ENCODE data around the gene SNRPD2.
A peak's percentile ranks its signal among the peaks of the same experiment; 100 is the strongest.

SNRPD2 gene

GRCh38 chr19:45650722-45651121 lies 41.0 kb downstream of the SNRPD2 start:
- TF ChIP-seq SUZ12 (IDR thresholded peaks at IDR 0.05; ENCODE audit: extremely low read depth, insufficient read depth, insufficient read length) (no peak), YY1 (IDR thresholded peaks at IDR 0.05; ENCODE audit: insufficient read depth, insufficient read length) (no peak), ZNF274 (IDR thresholded peaks at IDR 0.05; ENCODE audit: low read depth, low read length) (no peak)
- Histone ChIP-seq H3K9me3 (ENCODE audit: insufficient read depth, low read length) (0 out of 2 replicates have a peak, but pooled peaks cover 4% of the 10 kb centered on the region), H3K4me3 (ENCODE audit: insufficient read length, low read depth) (no peak overlapping the region), H3K27me3 (ENCODE audit: insufficient read depth, insufficient read length) (no peaks in the 10 kb centered on the region), H3K36me3 (ENCODE audit: insufficient read depth, insufficient read length, low read length) (no peaks in the 10 kb centered on the region), H3K9ac (ENCODE audit: insufficient read length, low read depth) (no peak overlapping the region), H3K4me1 (ENCODE audit: insufficient read depth, insufficient read length) (peaks cover 5% of the 10 kb centered on the region)
- no peak for DNase-seq (ENCODE audit: low read depth, low spot score)

DNA sequence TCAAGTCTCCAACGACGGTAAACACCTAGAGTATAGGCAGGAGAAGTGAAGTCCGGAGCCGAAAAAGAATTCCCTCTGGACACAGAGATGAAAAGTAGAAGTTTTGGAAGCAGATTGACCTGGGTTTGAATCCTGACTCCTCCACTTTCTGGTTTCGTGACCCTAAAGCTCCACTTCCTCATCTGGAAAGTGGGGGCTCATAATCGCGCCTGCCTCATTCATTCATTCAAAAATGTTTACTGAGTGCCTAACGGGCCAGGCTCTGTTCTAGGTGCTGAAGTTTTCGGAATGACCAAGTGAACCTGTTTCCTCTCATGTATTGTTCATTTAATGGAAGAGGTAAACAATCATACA lies 45.4 kb downstream of the SNRPD2 start:
- H3K36me3 ChIP-seq (ENCODE audit: insufficient read depth, insufficient read length, low read length), result no peaks in the 10 kb centered on the region
- TF ChIP-seq SUZ12 (IDR thresholded peaks at IDR 0.05; ENCODE audit: extremely low read depth, insufficient read depth, insufficient read length), result no peak
- TF ChIP-seq YY1 (IDR thresholded peaks at IDR 0.05; ENCODE audit: insufficient read depth, insufficient read length), result no peak
- TF ChIP-seq ZNF274 (IDR thresholded peaks at IDR 0.05; ENCODE audit: low read depth, low read length), result no peak
- H3K27me3 ChIP-seq (ENCODE audit: insufficient read depth, insufficient read length), result no peaks in the 10 kb centered on the region
- H3K9ac ChIP-seq (ENCODE audit: insufficient read length, low read depth), result no peak overlapping the region
- no peak for DNase-seq (ENCODE audit: low read depth, low spot score)
- H3K9me3 ChIP-seq (ENCODE audit: insufficient read depth, low read length), result 0 out of 2 replicates have a peak, but pooled peaks cover 4% of the 10 kb centered on the region
- no peak overlapping the region for H3K4me3 ChIP-seq (ENCODE audit: insufficient read length, low read depth)
- H3K4me1 ChIP-seq (ENCODE audit: insufficient read depth, insufficient read length), result peaks cover 10% of the 10 kb centered on the region

- Histone ChIP-seq H3K4me1 (ENCODE audit: insufficient read depth, insufficient read length) (peaks cover 10% of the 10 kb centered on the region), H3K4me3 (ENCODE audit: insufficient read length, low read depth) (no peak overlapping the region), H3K9ac (ENCODE audit: insufficient read length, low read depth) (no peak overlapping the region), H3K36me3 (ENCODE audit: insufficient read depth, insufficient read length, low read length) (no peaks in the 10 kb centered on the region), H3K9me3 (ENCODE audit: insufficient read depth, low read length) (0 out of 2 replicates have a peak, but pooled peaks cover 4% of the 10 kb centered on the region), H3K27me3 (ENCODE audit: insufficient read depth, insufficient read length) (no peaks in the 10 kb centered on the region)
- DNase-seq (ENCODE audit: low read depth, low spot score), result no peak
- no peak for TF ChIP-seq YY1 (IDR thresholded peaks at IDR 0.05; ENCODE audit: insufficient read depth, insufficient read length)
- no peak for TF ChIP-seq SUZ12 (IDR thresholded peaks at IDR 0.05; ENCODE audit: extremely low read depth, insufficient read depth, insufficient read length)
- no peak for TF ChIP-seq ZNF274 (IDR thresholded peaks at IDR 0.05; ENCODE audit: low read depth, low read length)
These were observed 46.0 kb downstream of the SNRPD2 start for GRCh38 chr19:45645631-45646344.

GRCh38 chr19:45645068-45645630 lies 46.6 kb downstream of the SNRPD2 start:
- Histone ChIP-seq H3K4me3 (ENCODE audit: insufficient read length, low read depth) (no peak overlapping the region), H3K4me1 (ENCODE audit: insufficient read depth, insufficient read length) (peaks cover 10% of the 10 kb centered on the region), H3K9ac (ENCODE audit: insufficient read length, low read depth) (no peak overlapping the region), H3K36me3 (ENCODE audit: insufficient read depth, insufficient read length, low read length) (no peaks in the 10 kb centered on the region), H3K9me3 (ENCODE audit: insufficient read depth, low read length) (0 out of 2 replicates have a peak, but pooled peaks cover 4% of the 10 kb centered on the region), H3K27me3 (ENCODE audit: insufficient read depth, insufficient read length) (no peaks in the 10 kb centered on the region)
- no peak for DNase-seq (ENCODE audit: low read depth, low spot score)
- TF ChIP-seq YY1 (IDR thresholded peaks at IDR 0.05; ENCODE audit: insufficient read depth, insufficient read length), result no peak
- TF ChIP-seq SUZ12 (IDR thresholded peaks at IDR 0.05; ENCODE audit: extremely low read depth, insufficient read depth, insufficient read length), result no peak
- TF ChIP-seq ZNF274 (IDR thresholded peaks at IDR 0.05; ENCODE audit: low read depth, low read length), result no peak

DNA sequence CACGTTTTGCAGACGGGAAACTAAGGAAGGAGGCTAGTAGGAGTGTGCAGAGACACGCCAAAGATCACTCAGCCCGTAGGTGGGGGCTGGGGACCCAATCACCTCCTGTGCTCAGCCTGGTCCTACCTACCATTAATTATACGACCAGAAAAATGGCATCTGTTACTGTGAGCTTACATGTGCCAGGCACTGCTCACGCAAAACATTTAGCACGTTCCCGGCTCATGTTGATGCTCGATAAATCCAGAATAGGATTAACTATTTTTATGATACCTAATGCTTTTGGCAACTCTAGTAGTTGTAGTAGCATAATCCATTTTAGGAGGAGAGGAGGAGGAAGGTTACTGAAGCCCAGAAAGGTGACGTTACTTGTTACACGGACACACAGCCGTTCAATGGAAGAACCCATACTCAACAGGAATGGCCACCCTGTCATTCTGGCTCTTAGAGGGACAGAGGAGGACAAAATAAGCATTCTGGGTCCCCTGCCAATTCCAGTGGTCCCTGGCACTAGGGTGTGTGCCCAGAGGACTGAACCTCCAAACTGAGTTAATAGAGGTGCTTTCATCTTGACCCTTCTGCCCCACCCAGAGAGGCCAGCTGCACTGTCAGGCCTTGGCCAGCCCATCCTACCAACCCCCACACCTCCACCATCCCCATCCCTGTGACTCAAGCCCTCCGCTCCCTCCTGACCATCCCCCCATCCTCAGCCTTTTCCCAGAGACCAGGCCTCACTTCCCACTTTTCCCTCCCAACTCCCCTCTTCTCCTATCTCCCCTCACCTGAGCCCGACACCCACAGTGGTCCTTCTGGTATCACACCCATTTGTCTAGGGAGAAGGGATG lies 47.6 kb downstream of the SNRPD2 start:
- TF ChIP-seq SUZ12 (IDR thresholded peaks at IDR 0.05; ENCODE audit: extremely low read depth, insufficient read depth, insufficient read length) (no peak), ZNF274 (IDR thresholded peaks at IDR 0.05; ENCODE audit: low read depth, low read length) (no peak), YY1 (IDR thresholded peaks at IDR 0.05; ENCODE audit: insufficient read depth, insufficient read length) (no peak)
- H3K36me3 ChIP-seq (ENCODE audit: insufficient read depth, insufficient read length, low read length), result no peaks in the 10 kb centered on the region
- H3K9ac ChIP-seq (ENCODE audit: insufficient read length, low read depth), result peak overlapping the region; percentile 53
- H3K4me3 ChIP-seq (ENCODE audit: insufficient read length, low read depth), result no peak overlapping the region
- H3K9me3 ChIP-seq (ENCODE audit: insufficient read depth, low read length), result 0 out of 2 replicates have a peak, but pooled peaks cover 4% of the 10 kb centered on the region
- DNase-seq (ENCODE audit: low read depth, low spot score), result no peak
- no peaks in the 10 kb centered on the region for H3K27me3 ChIP-seq (ENCODE audit: insufficient read depth, insufficient read length)
- H3K4me1 ChIP-seq (ENCODE audit: insufficient read depth, insufficient read length), result peaks cover 10% of the 10 kb centered on the region

DNA sequence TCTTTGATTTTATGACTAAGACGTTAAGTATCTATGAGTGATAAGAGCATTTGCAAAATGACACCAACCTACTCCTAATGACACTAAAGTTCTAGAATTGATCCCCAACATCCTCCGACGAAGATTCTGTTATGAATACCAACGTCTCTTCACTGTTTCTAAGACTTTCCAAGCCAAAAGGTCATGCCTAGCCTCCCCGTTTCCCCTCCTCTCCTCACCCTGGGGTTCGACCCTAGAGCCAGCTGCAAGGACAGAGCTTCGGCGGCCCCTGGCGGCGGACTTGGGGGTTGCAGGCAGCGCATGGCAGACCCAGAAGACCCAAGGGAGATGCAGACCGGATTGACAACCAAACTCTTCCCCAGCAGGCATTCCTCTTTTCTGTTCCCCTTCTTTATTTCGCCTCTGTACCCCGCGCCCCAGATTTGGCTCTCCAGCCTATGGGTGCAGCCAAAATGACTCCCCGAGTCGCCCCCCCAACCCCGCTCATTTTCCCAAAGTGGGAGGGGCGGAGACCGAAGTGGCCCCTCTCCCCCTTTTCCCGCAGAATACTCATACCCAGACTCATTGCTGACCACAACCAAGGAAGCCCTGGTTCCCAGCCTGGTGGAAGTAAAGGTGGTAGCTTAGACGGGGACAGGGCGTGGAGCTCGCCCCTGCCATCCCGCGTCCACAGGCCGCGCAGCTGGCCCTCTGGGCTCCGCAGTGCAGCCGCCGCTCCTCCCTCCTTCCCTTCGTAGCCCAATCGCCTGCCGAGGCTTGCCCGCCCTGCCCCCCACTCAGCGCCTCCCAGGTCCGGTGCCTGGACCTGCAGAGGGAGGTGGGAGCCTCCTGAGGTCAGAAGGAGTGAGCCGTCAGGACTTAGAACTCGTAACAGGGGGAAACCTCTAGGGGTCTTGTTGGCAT lies 48.5 kb downstream of the SNRPD2 start:
- Histone ChIP-seq H3K9me3 (ENCODE audit: insufficient read depth, low read length) (0 out of 2 replicates have a peak, but pooled peaks cover 4% of the 10 kb centered on the region), H3K36me3 (ENCODE audit: insufficient read depth, insufficient read length, low read length) (no peaks in the 10 kb centered on the region), H3K4me1 (ENCODE audit: insufficient read depth, insufficient read length) (peaks cover 10% of the 10 kb centered on the region), H3K27me3 (ENCODE audit: insufficient read depth, insufficient read length) (no peaks in the 10 kb centered on the region), H3K4me3 (ENCODE audit: insufficient read length, low read depth) (peak overlapping the region; percentile 65), H3K9ac (ENCODE audit: insufficient read length, low read depth) (peak overlapping the region; percentile 76)
- TF ChIP-seq YY1 (IDR thresholded peaks at IDR 0.05; ENCODE audit: insufficient read depth, insufficient read length), result no peak
- peak; percentile 74 for DNase-seq (ENCODE audit: low read depth, low spot score)

Data from NT2/D1 (cell line).